NCI-H187 treated with DMSO at 0.1 percent for 48 hours (cell line): ENCODE data around the gene VSIG2.

ENCODE experiments used
- DNase-seq: peaks from one replicate; lab custom pipeline; 2025; lab: John Stamatoyannopoulos, UW

VSIG2 gene

DNA sequence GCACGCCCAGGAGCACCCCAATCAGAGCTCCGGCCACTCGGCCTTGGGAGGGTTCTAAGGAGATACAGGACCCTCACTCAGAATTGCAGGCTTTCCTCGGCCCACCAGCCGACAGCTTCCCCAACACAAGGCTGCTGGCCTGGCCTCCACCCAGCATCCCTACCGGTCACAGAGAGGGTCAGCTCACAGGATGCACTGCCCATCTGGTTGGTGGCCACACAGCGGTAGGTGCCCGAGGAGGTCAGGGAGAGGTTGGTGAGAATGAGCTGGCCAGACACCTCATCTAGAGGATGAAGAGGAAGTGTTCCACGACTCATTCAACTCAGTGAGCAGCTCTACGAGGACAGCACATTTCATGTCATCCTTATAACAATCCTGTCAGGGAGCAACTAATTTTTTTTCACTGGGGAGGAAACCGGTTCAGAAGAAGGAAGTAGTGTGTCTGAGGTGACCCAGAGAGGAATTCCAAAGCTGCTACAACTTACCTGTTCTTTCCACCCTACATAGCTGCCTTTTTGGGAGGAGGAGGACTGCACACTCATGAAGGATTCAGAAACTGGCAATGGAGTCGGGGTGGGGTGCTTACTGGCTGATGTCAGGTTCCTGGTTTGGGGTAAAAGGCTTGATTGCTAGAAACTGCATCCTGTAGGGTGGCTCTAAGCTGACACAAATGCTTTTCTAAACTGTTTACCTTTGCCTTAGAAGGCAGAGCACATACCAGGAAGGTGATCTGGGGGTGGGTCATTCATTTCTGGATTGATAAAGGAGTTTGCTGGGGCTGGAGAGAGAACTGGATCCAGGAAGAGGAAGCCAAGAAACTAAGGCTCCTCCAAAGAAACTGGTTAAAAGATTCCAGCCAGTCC lies 3.3 kb downstream of the VSIG2 start:
- DNase-seq, result no peak

DNA sequence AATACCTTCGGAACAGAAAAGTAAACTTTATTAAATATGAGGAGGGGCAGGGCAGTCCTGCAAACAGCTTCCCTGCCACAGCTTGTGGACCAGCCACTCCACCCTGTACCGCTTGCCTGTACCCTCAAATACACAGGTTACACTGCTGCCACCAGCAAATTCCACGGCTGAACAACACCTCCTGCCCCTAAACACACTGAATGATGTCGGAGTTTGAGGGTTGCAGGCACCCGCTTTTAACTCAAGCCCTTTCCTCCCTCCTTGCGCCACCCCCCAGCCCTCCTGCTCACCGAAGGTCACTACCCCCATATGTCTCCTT lies 4.0 kb downstream of the VSIG2 start:
- DNase-seq, result no peak

DNA sequence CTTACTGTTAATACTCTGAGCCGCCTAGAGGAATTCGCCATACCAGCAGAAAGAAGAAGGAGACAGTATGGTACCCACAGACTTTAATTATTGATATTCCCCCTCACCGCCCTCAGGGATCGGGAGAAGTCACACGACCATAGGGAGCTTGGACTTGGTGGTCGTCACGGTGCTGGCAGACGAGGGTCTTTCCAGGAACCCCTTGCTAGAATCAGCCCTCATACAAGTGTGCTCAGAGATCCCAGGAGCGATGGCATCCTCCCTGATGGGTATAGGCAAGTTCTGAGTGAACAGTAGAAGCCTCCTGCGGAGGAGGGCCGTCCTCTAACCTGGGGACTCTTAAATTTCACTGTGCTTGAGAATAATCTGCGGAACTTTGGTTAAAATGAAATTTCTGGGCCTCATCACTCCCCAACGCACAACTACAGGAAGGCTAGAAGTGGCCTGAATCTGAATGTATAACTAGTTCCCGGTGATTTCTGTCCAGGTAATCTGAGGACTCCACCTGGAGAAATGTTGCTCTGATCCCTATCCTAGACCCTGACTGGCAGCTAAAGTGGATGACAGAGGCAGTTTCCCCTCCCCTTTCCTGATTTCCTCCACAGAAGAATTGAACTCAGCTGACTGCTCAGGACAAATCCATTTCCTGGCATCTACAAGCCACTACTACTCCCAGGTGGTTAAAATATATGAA lies 4.5 kb downstream of the VSIG2 start:
- DNase-seq, result no peak

DNA sequence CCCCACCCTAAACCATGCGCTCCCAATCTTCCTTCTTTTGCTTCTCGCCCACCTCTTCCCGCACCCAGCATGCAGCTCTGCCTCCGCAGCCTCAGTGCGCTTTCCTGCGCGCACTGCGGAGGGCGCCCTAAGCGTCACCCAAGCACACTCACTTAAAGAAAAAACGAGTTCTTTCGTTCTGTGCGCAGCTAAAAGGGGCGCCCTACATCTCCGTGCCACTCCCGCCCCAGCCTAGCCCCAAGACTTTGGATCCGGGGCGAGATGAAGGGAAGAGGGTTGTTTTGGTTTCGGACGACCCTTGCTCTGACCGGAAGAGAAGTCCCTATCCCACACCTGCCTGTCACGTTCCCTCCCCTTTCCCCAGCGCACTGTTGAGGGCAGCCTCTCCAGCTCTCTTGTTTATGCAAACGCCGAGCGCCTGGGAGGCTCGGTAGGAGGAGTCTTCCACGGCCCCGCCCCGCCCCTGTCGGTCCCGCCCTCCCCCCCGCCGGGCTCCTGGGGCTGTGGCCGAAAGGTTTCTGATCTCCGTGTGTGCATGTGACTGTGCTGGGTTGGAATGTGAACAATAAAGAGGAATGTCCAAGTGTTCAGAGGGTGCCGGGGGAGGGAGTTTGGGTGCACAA lies 5.3 kb downstream of the VSIG2 start:
- peak; percentile 2 for DNase-seq

DNA sequence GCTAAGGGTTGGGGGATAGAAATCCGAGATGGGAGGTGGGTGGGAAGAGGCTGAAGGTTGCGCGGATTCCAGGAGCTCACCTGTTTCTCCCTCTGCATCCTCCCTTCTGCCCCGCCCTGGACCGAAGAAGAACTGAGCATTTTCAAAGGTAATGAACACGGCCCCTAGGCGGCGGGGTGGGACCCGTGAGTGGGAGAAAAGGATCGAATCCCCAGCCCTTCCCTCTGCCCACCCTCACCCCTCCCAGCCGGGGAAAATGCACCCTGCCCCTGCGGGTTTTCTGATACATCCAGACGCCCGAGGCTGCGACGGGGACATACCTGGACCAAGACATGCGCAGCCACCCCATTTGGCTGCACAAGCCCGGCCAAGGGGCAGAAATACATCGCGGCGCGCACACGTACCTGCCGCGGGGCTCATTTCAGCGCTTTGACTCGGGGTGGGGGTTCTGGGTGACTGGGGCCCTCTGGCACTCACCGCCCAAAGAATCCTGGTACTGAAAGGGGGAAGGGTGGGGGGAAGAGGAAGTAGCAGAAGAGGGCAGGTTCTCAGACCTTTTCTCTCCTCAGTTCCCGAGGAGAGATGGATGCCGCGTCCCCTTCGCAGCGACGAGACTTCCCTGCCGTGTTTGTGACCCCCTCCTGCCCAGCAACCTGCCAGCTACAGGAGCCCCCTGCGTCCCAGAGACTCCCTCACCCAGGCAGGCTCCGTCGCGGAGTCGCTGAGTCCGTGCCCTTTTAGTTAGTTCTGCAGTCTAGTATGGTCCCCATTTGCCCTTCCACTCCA lies 6.0 kb downstream of the VSIG2 start:
- no peak for DNase-seq

DNA sequence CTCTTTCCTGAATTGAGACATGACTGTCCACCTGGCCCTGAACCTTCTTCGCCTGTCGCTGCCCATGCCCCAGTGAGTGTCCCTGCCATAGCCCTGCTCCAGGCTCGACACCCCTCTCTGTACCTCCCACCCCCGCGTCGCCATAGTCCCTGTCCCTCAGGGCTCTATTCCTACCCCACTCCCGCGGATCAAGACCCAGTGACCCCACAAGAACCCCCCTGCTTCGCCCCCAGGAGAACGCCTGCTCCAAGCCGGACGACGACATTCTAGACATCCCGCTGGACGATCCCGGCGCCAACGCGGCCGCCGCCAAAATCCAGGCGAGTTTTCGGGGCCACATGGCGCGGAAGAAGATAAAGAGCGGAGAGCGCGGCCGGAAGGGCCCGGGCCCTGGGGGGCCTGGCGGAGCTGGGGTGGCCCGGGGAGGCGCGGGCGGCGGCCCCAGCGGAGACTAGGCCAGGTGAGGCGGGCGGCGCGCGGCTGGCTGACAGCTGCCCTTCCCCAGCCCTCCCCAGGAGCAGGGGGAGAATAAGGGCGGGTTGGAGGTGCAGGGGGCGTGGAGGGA lies 6.7 kb downstream of the VSIG2 start:
- DNase-seq, result no peak

DNA sequence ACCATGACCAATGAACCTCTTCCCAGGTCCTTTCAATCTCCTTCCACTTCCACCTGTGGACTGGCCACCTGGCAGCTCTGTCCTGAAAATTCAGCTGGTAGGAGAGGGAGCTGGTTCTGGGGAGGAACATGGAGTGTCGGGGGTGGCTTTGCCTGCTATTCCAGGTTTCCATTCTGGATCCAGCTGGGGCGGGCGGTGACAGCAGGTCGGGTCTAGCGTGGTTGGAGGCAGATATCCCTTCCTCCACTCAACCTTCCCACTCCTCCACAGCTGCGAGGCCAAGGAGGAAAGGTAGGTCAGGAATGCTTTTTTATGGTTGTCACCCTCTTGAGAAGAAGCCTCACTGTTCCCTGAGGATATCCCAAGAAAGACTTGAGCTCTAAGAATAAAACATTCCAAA lies 9.0 kb downstream of the VSIG2 start:
- DNase-seq, result no peak

DNA sequence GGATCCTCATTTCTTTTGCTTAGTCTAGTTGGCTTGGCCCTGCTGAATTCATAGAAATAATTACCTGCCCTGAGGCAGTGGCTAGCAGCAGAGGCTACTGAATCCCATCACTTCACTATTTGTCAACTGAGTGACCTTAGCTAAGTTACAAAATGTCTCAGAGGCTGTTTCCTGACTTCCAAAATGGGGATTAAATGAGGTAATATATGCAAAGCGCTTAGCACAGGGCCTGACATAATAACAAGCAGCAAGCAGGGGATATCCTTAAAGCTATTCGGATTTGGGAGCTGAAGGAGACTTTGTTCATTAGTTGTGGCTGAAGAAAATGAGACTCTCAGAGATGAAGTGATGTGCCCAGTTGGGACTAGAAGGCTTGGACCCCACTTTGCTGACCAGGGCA lies 9.5 kb downstream of the VSIG2 start:
- no peak for DNase-seq

DNA sequence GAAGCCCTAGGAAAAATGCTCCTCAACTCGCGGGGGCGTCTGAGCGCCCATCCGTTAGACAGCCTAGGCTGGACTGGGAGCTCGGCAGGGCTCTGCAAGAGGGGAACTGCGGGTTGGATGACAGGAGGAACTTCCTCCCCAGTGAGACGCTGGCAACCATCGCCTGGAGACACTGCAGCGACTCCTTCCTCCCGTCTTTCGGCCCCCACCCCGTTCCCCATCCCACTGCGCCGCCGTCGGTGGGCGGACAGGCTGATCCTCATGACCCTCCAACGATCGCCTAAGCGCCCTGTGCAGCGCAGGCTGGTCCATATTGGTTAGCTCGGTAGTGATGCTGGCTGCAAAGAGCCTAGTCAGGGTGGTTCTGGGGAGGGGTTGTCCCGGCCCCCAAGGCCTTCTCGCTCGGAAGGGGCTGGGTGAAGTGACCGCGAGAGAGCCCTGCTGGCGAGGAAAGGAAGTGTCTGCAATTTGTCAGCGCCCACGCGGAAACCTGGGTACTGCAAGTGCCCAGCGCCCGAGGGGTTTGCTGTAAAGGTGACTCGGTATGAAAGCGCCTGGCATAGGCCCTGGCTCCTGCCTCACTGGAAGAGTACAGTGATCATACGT lies 11.7 kb downstream of the VSIG2 start:
- DNase-seq, result no peak

DNA sequence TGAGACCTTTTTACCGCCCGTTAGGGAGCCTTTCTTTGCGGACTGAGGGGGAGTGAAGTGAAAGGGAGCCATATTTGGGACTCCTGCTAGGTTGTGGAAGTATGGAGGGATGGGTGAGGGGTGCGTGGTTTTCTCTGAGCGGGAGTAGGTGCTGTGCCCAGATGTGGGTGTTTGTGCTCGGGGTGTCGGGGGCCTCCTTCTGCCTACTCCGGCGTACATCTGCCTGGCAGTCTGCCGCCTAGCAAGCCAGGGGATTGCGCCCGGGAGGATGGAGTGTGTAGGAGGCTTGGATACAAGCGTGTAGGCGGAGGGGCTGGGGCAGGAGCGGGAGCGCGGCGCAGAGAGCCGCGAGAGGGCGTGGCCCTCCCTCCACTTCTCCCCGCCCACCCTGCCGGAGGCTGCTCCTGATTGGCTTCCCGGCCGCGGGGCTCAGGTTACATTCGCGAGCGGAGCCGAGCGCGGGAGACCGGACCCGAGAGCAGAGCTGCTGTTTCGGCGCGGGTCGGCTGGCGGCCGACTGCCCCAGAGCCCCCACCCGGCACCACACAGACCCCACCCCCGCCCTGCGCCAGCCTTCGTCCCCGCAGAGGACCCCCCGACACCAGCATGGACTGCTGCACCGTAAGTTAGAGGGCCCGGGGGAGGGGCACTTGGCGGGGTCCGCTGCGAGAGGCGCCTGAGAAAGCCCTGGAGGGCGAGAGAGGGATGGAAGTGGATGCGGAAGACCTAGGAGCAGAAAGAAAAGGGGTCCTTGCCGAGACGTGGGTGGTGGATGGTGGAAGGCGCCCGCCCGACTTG lies 12.4 kb downstream of the VSIG2 start, which contains the start of gene NRGN:
Gene NRGN, plus strand, starts transcription at position 464 of the 798 bp plus-strand sequence. Its CDS starts 143 bp downstream, at position 607.
- peak; percentile 25 for DNase-seq

DNA sequence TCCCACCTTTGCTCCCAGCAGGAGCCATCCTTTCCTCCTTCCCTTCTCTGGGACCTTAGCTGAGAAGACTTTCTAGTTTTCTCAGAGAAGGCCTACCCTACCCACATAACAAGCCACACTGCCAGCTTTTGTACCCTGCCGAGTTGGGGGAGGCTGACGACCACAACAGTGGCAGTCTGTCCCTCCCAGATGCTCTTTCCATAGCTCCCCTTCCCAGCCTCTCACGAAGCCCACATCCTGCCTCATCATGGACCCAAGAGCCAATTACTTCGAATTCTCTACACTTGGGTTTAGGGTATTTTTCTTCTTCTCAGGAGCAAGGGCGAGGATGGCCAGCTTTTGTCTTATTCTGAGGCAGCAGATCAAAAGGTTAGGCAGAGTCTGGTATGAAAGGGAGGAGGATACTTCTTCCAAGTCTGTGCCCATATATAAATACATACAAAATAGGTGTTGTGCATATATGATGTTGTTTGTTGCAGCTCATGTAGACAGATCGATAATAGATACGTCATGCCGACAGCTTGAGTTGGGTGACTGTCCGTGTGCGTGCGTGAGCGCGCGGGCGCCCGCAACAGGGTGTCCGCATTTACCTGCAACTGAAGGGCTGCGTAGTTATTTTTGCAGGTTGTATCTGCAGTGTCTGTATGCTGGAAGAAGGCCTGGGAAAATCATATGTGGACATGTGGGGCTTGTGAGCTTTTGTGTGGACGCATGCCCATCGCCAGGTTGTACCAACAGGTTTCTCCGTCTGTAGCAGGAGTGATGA lies 13.2 kb downstream of the VSIG2 start:
- no peak for DNase-seq

DNA sequence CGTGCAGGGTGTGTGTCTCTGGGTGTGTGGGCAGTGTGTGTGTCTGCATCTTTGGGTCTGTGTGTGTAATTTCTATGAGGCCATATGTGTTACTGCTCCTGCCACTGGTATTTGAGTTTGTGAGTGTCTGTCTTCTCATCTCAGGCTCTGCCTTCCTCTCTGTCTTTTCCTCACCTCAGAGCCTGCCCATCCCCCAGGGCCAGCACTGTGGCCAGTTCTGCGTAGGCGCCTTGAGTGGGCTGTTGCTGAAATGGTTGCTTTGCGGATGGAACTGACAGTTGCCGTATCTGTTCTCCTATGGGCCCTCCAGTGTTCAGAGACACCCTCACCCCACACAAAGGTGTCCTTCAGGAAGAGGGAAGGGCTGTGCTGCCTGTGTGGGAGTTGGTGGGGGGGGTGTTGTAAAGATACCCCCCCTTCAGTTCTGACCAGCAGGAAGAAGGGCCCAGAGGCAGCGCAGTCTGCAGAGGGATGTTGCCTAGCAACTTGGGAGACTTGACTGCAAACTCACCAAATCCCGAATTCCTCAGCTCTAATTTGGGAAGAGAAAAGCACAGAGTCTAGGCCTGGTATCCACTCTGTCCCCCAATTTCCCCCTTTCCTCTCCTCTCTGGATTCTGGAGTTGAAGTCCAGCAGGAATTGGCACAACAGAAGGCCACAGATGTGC lies 14.3 kb downstream of the VSIG2 start:
- no peak for DNase-seq

DNA sequence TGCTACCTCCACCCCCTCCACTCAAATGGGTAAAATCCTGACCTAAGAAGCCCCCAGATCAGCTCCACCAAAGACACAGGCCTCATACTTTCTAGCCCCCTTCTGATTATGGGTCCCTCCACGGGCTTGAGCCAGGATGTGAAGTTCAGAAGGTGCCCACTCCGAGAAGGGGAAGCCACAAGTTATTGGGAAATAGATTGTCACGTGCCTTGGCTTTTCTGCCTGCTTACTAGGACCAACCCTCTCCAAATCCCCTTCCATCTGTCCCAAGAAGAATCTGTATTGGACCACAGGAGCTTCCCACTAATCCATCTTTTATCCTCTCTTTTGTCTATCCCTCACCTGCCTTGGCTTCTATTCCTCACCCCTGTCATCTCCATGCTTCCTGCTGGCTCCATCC lies 15.3 kb downstream of the VSIG2 start:
- DNase-seq, result no peak

DNA sequence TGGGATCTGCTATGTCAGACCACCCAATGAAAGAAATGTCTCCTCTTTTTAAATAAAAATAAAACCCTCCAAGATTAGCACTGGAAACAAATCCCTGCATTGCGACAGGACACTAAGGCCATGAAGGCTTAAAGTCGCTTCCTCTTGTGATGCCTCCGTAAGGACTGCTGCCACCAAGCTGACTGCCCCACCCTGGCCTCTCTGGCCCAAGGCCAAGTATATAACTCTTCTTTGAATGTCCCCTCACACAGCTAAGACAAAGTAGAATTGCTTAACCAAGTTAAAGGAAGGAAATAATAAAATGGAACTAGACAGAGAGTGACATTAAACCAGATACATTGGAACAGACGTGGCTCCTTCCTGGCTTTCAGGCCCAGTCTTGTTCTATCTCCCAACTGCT lies 19.8 kb downstream of the VSIG2 start:
- no peak for DNase-seq

DNA sequence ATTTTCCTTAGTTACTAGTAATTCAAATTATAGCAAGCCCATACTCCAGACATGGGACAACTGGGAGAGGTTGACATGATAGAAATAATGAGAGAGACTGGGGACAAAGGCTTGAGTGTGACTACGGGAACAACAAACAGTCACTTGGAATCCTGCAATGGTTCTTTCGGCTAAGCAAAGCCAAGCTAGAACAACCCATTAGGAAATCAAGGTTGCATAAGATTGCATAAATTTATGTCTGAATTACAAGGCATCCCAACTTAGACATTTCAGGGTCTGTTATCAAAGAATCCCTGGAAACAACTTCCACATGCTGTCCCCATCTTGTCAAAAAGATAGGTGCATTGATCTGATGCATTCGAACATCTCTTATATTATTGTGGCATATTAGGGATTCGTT lies 22.5 kb downstream of the VSIG2 start:
- DNase-seq, result no peak

DNA sequence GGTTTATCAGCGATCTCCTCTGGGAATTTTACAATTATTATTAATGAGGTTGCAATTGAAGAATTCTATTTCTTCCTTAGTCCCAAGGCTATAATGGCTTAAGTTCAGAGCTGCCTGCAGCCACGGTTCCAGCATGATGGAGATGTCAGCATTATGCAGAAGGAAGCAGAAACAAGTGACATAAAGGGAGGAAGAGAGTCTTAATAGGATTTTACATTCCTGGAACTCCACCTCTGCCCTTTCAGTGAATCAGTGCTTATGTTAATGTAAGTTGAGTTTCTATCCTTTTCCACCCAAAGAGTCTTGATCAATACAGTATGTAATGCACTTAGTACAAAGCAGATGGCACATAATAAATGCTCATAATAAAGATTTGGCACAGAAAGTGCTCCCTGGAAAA lies 23.9 kb downstream of the VSIG2 start:
- DNase-seq, result no peak

DNA sequence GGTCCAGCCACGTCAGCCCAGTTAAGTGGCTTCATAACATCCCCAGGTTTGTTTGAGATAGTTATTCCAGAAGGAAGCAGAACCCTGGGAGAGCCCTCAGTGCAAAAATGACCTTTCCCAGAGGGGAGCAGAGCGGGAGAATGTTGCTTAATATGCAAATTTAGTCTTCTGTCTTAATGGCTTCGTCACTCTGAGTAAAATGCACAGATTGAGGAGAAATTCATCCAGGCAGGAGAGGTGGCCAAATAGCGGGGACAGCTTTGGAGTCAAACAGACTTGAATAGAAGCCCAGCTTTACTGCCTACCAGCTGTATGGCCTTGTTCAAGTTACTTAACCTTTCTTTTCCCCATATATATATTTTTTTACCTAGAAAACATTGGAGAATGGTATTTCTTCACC lies 24.6 kb downstream of the VSIG2 start:
- no peak for DNase-seq

DNA sequence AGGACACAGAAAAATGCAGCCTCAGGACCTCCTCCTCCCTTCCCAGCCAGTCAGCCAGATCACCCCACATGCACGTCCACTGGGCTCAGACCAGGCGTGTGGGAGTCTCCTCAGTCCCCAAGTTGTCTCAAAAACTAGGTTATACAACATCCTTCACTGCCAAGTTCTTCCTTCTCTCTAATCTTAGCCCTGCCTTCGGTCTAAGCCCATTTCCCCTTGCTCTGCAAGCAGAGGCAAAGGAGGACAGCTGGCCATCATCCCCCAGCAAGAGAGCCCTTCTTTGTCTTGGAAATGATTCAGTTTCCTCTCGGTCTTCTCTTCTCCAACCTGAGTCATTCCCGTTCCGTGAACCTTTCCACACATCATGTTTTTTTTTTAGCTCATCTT lies 26.3 kb downstream of the VSIG2 start:
- DNase-seq, result no peak

DNA sequence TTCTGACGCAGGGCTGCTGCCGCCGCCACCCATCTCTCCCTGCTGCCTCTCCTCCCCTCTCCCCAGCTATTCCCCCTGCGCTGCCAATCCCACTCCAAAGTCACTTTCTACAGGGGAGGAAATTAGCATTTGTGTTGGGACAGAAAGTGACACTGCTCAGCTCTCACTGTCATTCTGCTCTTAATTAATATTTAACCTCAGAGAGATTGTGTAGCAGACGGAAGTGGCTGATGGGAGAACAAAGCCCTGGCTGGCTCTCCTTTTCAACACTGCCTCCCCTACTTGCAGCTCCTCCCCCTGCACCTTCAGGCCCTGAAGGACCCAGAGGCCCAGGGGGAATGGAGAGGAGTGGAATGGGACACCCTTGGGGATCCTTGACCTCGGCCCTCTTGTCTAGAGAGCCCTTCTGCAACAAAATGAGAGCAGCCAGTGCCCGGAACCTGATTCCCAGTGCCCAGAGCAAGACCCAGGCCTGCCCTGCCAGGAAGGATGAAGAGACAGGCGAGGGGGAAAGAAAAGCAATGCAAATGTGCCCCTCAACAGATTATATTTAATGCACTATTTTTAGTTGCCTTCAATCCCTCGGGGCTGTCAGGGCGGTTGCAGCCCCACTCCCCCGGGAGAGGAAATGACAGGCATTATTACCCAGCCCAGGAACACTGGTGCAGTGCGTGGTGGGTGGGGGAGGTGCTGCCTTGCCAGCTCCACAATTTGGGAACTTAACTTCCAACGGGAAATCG lies 26.9 kb downstream of the VSIG2 start:
- DNase-seq, result no peak
